Measurements from ENCODE around the gene UCK1.
"Not testable (repeated sequence)": the region's sequence is repeated elsewhere in the genome, so short reads cannot be mapped to it uniquely, and the experiment has no call there.

The UCK1 gene

GRCh38 chr9:131523451-131524435 lies 7.3 kb downstream of the UCK1 start:
- no peak for DNase-seq (ENCODE audit: low spot score)

- DNase-seq (ENCODE audit: low spot score): no peak
Measured at GRCh38 chr9:131523086-131523388, 8.0 kb downstream of the UCK1 start.

DNA sequence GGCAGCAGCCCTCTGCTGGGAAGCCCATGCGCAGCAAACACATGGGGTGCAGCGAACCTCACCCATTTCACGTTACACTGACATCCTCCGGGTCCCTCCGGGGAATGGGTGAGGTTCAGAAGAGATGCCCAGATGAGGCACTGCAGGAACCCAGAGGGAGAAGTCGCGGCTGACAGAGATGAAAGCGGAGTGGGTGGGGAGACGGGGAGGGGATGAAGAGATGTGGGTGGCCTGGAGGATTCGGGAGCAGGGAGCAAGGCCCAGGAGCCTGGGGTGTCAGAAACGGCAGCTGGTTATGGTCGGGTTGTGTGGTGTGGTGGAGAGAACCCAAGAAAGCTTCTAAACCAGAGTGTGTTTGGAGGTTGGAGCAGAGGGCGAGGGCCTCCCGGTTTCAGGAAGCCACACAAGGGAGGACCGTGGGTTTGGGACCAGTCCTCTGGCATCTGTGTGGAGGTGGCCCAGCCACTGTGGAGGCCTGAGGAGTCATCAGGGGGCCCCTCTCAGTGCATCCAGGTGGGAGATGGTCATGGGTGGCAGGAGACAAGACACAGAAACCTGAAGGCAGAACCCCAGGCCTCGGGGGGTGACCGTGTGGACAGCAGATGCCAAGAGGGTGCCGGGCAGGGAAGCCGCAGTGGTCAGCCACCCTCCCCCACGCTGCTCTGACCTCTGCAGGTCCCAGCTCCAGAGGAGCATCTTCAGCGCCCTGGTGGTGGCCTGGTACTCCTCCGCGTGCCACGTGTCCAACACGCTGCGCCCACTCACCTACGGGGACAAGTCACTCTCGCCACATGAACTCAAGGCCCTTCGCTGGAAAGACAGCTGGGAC lies 8.6 kb downstream of the UCK1 start:
- DNase-seq (ENCODE audit: low spot score): no peak

DNA sequence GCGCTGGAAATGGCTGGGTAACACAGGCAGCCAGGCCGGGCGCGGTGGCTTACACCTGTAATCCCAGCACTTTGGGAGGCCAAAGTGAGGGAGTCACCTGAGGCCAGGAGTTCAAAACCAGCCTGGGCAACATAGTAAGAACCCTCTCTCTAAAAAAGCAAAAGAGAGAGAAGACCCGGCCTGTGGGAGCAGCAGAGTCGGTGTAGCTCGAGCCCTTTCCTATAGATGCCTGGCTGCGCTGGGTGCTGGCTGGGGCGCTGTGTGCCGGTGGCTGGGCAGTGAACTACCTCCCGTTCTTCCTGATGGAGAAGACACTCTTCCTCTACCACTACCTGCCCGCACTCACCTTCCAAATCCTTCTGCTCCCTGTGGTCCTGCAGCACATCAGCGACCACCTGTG lies 9.2 kb downstream of the UCK1 start:
- DNase-seq (ENCODE audit: low spot score): no peak

- no peak for DNase-seq (ENCODE audit: low spot score)
Measured at GRCh38 chr9:131521203-131521602, 9.9 kb downstream of the UCK1 start.

- no peak for DNase-seq (ENCODE audit: low spot score)
Measured at GRCh38 chr9:131520503-131520902, 10.6 kb downstream of the UCK1 start.

- no peak for DNase-seq (ENCODE audit: low spot score)
Measured at GRCh38 chr9:131518553-131518952, 12.5 kb downstream of the UCK1 start.

DNA sequence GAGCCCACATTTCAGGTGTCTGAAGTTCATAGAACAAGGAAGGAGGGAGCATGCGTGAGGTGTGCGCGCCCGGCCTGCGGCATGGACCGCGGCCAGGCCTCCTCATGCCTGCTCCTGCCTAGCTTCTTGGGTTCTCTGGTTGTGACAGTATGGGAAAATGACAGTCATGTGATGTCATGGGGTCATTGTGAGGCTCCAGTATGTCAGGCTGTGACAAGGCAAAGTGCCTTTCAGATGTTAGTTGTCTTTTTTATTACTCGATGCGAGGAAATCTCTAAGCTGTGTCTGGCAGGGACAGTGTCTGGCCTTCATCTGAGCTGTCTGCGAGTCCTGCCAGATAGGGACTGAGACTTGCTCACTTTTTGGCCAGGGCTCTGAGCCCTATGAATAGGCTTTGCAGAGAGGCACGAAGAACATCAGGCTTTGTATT lies 13.3 kb downstream of the UCK1 start:
- no peak for DNase-seq (ENCODE audit: low spot score)

DNA sequence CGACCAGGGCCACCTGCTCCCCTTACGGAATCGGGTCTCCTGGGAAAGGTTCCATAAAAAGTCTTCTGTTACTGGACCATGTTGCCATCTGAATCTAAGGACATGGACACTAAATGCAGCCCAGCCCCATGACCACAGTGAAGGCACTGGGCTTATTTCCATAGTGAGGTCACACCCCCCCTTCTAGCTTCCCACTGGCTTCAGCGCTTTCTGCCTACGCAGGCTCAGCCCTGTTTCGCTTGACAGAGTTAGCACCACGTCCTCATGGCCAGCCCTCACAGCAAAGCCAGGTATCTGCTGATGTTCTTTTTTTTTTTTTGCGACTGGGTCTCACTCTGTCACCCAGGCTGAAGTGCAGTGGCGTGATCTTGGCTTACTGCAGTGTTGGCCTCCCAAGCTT lies 14.1 kb downstream of the UCK1 start:
- no peak for DNase-seq (ENCODE audit: low spot score)

GRCh38 chr9:131516100-131516499 lies 15.0 kb downstream of the UCK1 start:
- no peak for DNase-seq (ENCODE audit: low spot score)

DNA sequence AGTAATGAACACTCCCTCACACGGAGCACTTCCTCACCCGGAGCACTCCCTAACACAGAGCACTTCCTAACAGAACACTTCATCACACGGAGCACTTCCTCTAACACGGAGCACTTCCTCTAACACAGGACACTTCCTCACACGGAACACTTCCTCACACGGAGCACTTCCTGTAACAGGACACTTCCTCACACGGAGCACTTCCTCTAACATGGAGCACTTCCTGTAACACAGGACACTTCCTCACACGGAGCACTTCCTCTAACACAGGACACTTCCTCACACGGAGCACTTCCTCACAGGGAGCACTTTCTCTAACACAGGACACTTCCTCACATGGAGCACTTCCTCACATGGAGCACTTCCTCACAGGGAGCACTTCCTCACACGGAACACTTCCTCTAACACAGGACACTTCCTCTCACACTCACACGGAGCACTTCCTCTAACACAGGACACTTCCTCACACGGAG lies 15.5 kb downstream of the UCK1 start:
- DNase-seq (ENCODE audit: low spot score): not testable (repeated sequence)

DNA sequence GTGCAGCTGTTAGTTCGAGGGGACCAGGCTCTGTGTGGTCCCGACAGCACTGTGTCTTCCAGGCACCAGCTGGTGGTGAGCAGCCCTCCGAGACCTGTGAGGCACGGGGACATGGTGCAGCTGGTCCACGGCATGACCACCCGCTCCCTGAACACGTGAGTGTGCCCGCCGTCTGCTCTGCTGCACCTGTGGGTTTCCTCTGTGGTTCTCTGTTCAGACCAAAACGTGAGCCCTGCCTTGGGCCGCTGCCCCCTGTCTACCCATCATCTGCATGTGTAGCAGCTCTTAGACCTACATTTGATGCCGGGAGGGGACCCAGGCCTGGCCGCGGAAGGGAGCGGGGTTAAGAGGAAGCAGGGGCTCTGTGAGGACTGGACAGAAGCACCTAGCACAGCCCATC lies 17.9 kb downstream of the UCK1 start:
- DNase-seq (ENCODE audit: low spot score): no peak

- no peak for DNase-seq (ENCODE audit: low spot score)
Measured at GRCh38 chr9:131511880-131512279, 19.2 kb downstream of the UCK1 start.

- DNase-seq (ENCODE audit: low spot score): no peak
Measured at GRCh38 chr9:131511416-131511815, 19.6 kb downstream of the UCK1 start.

GRCh38 chr9:131505012-131505411 lies 26.1 kb downstream of the UCK1 start:
- DNase-seq (ENCODE audit: low spot score): no peak

DNA sequence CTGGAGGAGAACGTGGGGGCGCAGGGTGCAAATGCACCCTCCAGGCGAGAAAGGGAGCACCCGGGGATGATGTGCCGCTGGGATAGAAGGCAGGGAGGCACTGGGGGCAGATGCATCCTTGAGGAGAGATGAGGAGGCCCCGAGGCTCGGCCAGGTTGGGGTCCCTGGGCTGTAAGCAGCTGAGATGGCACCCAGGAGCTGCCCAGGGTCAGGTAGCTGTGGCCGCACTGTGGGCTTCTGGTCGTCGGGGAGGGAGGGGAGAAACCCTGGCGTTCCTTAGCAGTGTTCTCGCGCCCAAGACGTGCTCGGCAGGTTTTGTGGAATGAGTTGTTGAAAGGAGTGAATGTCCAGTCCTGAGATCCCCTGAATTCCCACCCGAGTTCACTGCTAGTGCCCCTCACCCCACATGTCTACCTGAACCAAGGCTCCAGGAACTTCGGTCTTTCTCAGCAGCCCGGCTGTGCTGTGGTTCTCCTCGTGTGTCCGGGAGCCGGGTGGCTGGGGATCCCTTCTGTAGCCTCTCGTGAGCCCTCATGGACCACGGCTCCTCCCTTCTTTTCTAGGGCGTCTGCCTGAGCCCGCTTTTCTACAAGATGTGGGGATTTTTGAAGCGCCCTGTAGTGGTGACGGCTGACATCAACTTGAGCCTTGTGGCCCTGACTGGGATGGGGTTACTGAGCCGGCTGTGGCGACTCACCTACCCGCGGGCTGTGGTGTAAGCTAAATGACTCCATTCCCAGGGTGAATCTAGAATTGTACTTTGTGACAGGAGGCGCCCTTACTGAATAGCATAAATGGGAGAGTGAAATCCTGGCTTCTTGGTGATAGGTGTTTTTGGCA lies 27.2 kb downstream of the UCK1 start:
- DNase-seq (ENCODE audit: low spot score): no peak

DNA sequence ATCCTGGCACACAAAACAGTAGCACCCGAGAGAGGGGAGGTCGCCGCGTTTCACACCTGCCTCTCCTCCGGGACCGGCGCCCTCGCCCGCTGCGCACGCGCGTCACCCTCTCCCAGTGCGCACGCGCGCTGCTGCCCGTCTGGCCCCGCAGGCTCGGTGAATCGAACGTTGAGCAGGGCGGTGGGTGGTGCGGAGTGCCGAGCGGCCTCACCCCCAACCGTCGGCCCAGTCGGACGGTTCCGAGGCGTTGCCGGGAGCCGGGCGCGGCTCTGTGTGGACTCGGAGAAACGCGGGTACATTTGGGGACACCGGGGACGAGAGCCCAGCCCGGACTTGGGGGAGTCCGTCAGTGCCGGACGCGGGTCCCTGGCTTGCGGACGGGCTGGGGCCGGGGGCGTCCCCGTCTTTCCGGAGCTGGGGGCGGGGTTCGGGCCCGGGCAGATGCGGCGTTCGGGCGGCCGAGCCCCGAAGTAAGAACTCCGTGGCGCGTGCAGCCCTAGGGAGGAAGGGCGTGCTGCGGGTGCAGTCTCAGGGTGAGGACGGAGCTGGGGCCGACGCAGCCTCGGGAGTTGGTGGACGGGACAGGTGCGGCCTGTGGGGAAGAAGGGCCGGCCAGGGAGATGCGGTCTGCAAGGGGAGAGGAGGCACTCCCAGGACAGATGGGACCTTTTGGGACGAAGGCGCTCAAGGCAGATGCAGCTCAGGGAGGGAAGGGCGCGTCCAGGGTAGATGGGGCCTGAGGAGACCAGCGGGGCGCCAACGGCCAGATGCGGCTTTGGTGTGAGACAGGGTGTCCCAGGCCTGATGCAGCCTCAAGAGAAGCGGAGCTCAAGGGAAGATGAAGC lies 28.1 kb downstream of the UCK1 start, which contains the start of gene POMT1:
Gene POMT1 (plus strand): TSS at position 138 of the 845 bp plus-strand sequence. CDS start 1,301 bp downstream, outside the sequence.
- peak; percentile 99 for DNase-seq (ENCODE audit: low spot score)

GRCh38 chr9:131500939-131501541 lies 30.0 kb downstream of the UCK1 start:
- no peak for DNase-seq (ENCODE audit: low spot score)

DNA sequence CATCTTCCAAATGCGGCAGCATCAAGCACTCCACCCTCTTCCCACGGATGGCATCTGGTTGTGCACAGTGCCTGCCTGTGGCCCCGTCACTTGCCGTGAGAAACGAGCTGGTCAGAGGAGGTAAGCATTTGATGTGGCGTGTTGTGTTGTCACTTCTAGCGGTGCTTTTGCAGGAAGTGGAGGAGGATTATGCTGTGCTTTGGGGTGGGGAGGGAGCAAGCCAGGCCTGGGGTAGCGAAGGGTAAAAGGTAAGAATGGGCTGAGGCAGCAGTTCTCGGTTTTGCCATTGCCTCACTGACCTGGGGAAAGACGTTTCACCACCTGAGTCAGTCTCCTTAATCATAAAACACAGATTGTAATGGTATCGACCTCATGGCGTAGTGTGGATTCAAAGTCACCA lies 30.7 kb downstream of the UCK1 start:
- DNase-seq (ENCODE audit: low spot score): no peak

DNA sequence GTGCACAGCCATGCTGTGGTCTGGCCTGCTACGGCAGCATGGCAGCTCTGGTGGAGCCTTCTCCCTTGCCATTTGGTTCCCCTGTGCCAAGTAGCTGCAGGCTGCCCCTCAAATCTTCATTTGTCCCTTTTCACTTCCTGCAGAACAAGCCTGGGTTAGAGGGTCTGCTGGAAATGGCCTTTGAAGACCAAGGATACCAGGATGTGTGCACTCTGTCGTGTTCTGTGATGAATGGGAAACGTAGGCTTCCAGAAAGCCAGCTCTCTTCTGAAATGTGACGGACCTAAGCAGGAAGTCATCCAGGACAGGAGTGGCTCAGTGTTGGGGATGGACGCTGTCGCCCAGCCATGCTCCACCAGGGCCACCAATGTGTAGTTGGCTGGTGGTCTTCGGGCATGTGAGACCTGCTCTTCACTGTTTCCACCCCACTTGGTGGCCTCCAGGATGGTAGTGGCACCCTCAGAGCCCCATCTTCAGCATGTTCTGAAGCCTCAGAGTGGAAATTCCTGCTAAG lies 31.8 kb downstream of the UCK1 start:
- no peak for DNase-seq (ENCODE audit: low spot score)

Measured in iPS-NIHi11 (cell line).